Measurements from ENCODE around the gene MSI2. TPM values are rescaled to one million over a fixed set of nuclear protein-coding genes. Genes with fewer than 3 reads are reported as not detected.
A peak's percentile ranks its signal among the peaks of the same experiment; 100 is the strongest.

MSI2 gene
- total and polyA plus RNA-seq, 12 donors, result 25.5 to 135 (median 121) TPM

DNA sequence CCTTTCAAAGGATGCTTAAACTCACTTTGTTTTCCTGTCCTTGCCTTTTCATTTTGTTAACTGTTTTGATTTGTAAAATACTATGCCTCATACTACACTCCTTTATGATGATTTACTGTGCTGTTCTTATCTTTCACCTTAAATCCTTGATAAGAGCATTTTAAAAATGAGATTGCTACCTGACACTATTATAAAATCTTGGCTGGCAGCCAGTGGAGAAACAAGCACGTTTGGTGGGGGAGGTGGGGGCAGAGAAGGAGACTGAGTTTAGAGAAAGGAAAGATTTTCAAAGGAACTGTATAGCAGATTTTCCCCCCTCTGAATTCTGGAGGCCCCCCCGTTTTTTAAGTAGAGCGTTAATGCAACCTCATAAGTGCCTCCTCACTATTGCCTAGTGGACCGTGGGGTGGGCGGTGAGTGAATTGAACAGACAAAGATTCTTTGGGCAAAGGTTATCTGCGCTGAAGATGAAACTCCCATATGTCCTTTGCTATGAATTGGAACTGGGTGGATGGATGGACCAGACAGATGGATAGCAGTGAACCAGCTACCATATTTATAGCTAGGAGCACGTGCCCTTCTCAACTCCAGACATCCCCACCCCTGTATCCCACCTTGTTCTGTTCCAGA, 288.6 kb downstream of the MSI2 start:
- H3K27me3 ChIP-seq, result no peaks in the 10 kb centered on the region
- TF ChIP-seq, protein P1, sequence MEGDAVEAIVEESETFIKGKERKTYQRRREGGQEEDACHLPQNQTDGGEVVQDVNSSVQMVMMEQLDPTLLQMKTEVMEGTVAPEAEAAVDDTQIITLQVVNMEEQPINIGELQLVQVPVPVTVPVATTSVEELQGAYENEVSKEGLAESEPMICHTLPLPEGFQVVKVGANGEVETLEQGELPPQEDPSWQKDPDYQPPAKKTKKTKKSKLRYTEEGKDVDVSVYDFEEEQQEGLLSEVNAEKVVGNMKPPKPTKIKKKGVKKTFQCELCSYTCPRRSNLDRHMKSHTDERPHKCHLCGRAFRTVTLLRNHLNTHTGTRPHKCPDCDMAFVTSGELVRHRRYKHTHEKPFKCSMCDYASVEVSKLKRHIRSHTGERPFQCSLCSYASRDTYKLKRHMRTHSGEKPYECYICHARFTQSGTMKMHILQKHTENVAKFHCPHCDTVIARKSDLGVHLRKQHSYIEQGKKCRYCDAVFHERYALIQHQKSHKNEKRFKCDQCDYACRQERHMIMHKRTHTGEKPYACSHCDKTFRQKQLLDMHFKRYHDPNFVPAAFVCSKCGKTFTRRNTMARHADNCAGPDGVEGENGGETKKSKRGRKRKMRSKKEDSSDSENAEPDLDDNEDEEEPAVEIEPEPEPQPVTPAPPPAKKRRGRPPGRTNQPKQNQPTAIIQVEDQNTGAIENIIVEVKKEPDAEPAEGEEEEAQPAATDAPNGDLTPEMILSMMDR (IDR thresholded peaks at IDR 0.05), result no peak
- H3K4me1 ChIP-seq, result peaks cover 5 to 67% (median 34%) of the 10 kb centered on the region in 9 donors
- no peak overlapping the region for H3K4me3 ChIP-seq
- 73 to 80% methylated on average over 7 of the region's 7 CpGs for WGBS, 2 donors
- H3K27ac ChIP-seq, result no peak overlapping the region
- H3K36me3 ChIP-seq, result no peaks in the 10 kb centered on the region
- DNase-seq, result no peak
- H3K9me3 ChIP-seq, result no peaks in the 10 kb centered on the region
- intact Hi-C loops (cut with DNase I), result no loop called here
- ATAC-seq, result no peak

GRCh38 chr17:57545731-57546342, 289.5 kb downstream of the MSI2 start:
- TF ChIP-seq, protein P1 (IDR thresholded peaks at IDR 0.05), result no peak
- DNase-seq (no peak), ATAC-seq (no peak)
- no peaks in the 10 kb centered on the region for H3K27me3 ChIP-seq
- no peaks in the 10 kb centered on the region for H3K9me3 ChIP-seq
- H3K27ac ChIP-seq, result no peak overlapping the region
- 94 to 95% methylated on average over 19 of the region's 19 CpGs for WGBS, 2 donors
- peaks cover 5 to 63% (median 34%) of the 10 kb centered on the region in 9 donors for H3K4me1 ChIP-seq
- H3K4me3 ChIP-seq, result no peak overlapping the region
- intact Hi-C loops (cut with DNase I), result no loop called here
- no peaks in the 10 kb centered on the region for H3K36me3 ChIP-seq

- Histone ChIP-seq H3K27me3 (no peaks in the 10 kb centered on the region), H3K36me3 (no peaks in the 10 kb centered on the region), H3K9me3 (no peaks in the 10 kb centered on the region), H3K4me1 (peaks cover 0 to 57% (median 34%) of the 10 kb centered on the region in 9 donors), H3K27ac (peak overlapping the region in 2 of 10 donors; percentile 13 to 37), H3K4me3 (no peak overlapping the region)
- peak in 5 of 8 donors; percentile 39 to 58 (median 43) for ATAC-seq
- TF ChIP-seq, protein P1 (IDR thresholded peaks at IDR 0.05), result no peak
- DNase-seq, result peak in 1 of 2 donors; percentile 52
- WGBS, 2 donors, result 71 to 73% methylated on average over 19 of the region's 19 CpGs
- intact Hi-C loops (cut with DNase I), result no loop called here
Measured at GRCh38 chr17:57548421-57549410, 292.4 kb downstream of the MSI2 start.

DNA sequence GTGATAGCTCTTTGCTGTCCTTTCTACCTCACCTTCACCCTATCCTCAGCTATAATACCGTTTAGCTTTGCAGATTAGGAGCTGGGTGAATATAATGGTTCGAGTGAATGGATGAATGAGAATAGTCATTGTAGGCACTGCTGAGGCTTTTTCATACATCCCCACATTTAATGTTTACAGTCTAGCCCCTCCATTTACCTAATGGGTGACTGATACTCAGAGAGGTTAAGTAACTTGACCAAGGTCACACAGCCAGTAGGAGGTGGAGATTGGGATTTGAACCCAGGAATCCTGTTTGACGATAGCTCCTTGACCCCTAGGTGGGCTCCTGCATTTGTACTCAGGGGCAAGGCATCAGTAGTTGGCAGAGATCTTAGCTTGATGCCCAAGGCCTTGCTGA, 293.1 kb downstream of the MSI2 start:
- no peak overlapping the region for H3K4me3 ChIP-seq
- no peak for DNase-seq
- TF ChIP-seq, protein P1 (IDR thresholded peaks at IDR 0.05), result no peak
- H3K36me3 ChIP-seq, result no peaks in the 10 kb centered on the region
- WGBS, 2 donors, result 90 to 94% methylated on average over 3 of the region's 3 CpGs
- no peak overlapping the region for H3K27ac ChIP-seq
- no peak for ATAC-seq
- no peaks in the 10 kb centered on the region for H3K27me3 ChIP-seq
- intact Hi-C loops (cut with DNase I), result no loop called here
- no peaks in the 10 kb centered on the region for H3K9me3 ChIP-seq
- H3K4me1 ChIP-seq, result peaks cover 0 to 62% (median 42%) of the 10 kb centered on the region in 9 donors
